Glutamatergic neuron (in vitro differentiated cells): ENCODE measurements around the gene ANGPTL8. TPM values are rescaled to one million over a fixed set of nuclear protein-coding genes. Genes with fewer than 3 reads are reported as not detected.
A peak's percentile ranks its signal among the peaks of the same experiment; 100 is the strongest.

Source experiments
- DNase-seq: peaks from one replicate; pipeline ENCODE4 v3.0.0; 2022
- H3K27ac Mint-ChIP-seq: one replicate; pipeline ENCODE4 v1.8.0; 2020; ENCODE audit warnings: mild to moderate bottlenecking, mixed read lengths, inconsistent platforms; ENCODE audit not compliant: unreplicated experiment
- H3K27me3 Mint-ChIP-seq: one replicate; pipeline ENCODE4 v1.8.0; 2020; ENCODE audit warnings: mild to moderate bottlenecking, moderate library complexity, mixed read lengths, inconsistent platforms; ENCODE audit not compliant: unreplicated experiment
- H3K36me3 Mint-ChIP-seq: one replicate; pipeline ENCODE4 v1.8.0; 2020; ENCODE audit warnings: mild to moderate bottlenecking, mixed read lengths, inconsistent platforms; ENCODE audit not compliant: unreplicated experiment
- H3K4me1 Mint-ChIP-seq: one replicate; pipeline ENCODE4 v1.8.0; 2020; ENCODE audit warnings: mild to moderate bottlenecking, low read depth, mixed read lengths, inconsistent platforms; ENCODE audit not compliant: unreplicated experiment
- H3K4me3 Mint-ChIP-seq: one replicate; pipeline ENCODE4 v1.8.0; 2020; ENCODE audit warnings: mild to moderate bottlenecking, mixed read lengths, inconsistent platforms; ENCODE audit not compliant: unreplicated experiment
- H3K9me3 Mint-ChIP-seq: one replicate; pipeline ENCODE4 v1.8.0; 2020; ENCODE audit warnings: mild to moderate bottlenecking, moderate library complexity, mixed read lengths, inconsistent platforms; ENCODE audit not compliant: unreplicated experiment
- CTCF ChIP-seq: fragments of 200-600 bp; sonication (generic); IDR thresholded peaks from one replicate; pipeline ENCODE4 v1.5.0; 2021; ENCODE audit not compliant: partially characterized antibody, unreplicated experiment
- total RNA-seq: library from RNA; stranded (reverse); fragmentation: NEBNext Ultra II Directional; extraction: Animal tissue kit (Norgen Biotek cat#: 25700); gene quantifications from one replicate; pipeline ENCODE4 v1.2.1, GENCODE V29; 2021; ENCODE audit not compliant: unreplicated experiment

Gene ANGPTL8
- total RNA-seq, 1 donor from 2014 or later: not detected

- peak overlapping the region; percentile 71 for H3K4me3 Mint-ChIP-seq
- peak; percentile 54 for DNase-seq
- TF ChIP-seq CTCF: no peak
- H3K4me1 Mint-ChIP-seq: no peaks in the 10 kb centered on the region
- H3K9me3 Mint-ChIP-seq: peaks cover 3% of the 10 kb centered on the region
- peak overlapping the region; percentile 8 for H3K27ac Mint-ChIP-seq
- no peaks in the 10 kb centered on the region for H3K27me3 Mint-ChIP-seq
- H3K36me3 Mint-ChIP-seq: peaks cover 3% of the 10 kb centered on the region
Observed at GRCh38 chr19:11196406-11197287, 42.8 kb upstream of the ANGPTL8 start.

DNA sequence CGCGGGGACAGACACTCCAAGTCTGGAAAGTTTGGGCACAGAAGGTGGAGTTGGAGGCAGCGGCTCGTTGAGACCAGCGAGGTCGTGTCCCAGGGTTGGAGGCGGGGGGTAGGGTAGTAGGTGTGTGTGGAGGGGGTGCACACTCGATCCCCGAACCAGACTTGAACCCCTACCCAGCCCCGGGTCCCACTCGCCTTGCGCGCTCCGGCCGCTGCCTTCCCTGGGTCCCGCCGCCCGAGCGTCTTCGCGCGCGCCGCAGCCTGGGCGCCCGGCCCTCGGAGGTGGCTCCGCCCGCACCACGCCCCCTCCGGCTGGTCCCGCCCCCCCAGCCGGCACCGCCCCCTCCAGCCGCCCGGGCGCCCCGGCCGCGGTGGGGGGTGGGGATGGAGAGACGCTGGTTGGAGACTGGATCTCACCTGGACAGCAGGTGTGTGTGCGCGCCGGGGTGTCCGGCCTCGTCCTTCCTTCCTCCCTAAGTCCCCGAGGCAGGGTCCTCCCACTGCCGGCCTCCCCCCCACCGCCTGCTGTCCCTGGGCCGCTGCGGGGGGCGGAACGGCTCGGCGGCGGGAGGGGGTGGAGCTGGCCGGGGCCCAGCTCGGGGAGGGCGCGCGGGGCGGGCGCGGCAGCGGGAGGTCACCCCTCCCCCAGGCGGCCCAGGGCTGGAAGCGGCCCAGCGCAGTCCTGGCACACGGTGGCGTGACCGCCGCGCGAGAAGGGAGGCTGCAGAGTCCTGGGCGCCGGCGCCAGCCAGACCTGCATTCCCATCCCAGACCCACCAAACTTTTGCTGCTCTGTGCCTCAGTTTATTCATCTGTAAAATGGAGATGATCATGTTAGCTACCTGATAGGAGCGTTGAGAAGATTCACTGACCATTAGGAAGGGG, 41.9 kb upstream of the ANGPTL8 start, which contains the start of gene KANK2:
Gene KANK2, minus strand, starts transcription at position 255 of the 884 bp plus-strand sequence. CDS start 3,034 bp downstream, outside the sequence.
- no peak for TF ChIP-seq CTCF
- H3K4me3 Mint-ChIP-seq: peak within 1 kb of the TSS; percentile 85
- peaks cover 3% of the 10 kb centered on the region for H3K9me3 Mint-ChIP-seq
- H3K4me1 Mint-ChIP-seq: no peaks in the 10 kb centered on the region
- H3K36me3 Mint-ChIP-seq: peaks cover 3% of the 10 kb centered on the region
- peak within 1 kb of the TSS; percentile 8 for H3K27ac Mint-ChIP-seq
- no peaks in the 10 kb centered on the region for H3K27me3 Mint-ChIP-seq
- peak; percentile 81 for DNase-seq

- no peak for TF ChIP-seq CTCF
- Mint-ChIP-seq H3K27ac (no peak overlapping the region), H3K4me1 (no peaks in the 10 kb centered on the region), H3K36me3 (peaks cover 3% of the 10 kb centered on the region), H3K27me3 (no peaks in the 10 kb centered on the region), H3K9me3 (peaks cover 3% of the 10 kb centered on the region), H3K4me3 (peak overlapping the region; percentile 85)
- DNase-seq: no peak
Observed at GRCh38 chr19:11198175-11198534, 41.3 kb upstream of the ANGPTL8 start.

DNA sequence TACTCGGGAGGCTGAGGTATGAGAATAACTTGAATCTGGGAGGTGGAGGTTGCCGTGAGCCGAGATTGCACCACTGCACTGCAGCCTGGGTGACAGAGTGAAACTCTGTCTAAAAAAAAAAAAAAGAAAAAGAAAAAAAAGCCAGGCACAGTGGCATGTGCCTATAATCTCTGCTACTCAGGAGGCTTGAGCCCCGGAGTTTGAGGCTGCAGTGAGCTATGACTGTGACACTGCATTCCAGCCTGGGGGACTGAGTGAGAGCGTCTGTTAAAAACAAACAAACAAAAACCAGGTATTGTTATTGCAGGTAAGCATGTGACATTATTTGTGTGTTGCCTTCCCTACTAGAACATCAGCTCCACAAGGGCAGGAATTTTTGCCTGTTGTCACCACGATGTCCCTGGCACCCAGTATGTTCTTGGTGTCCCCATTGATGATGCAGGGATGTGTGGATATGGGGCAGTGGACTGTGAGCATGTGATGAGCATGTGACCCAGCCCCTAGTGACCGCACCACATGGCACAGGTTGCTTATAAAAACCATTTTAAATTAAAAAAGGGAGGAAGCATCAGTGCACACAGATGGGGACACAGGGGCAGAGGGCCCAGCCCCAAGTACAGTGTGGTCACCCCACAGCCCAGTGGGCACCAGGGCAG, 40.5 kb upstream of the ANGPTL8 start:
- H3K27ac Mint-ChIP-seq: no peak overlapping the region
- no peak for DNase-seq
- no peak for TF ChIP-seq CTCF
- H3K4me3 Mint-ChIP-seq: no peak overlapping the region
- peaks cover 3% of the 10 kb centered on the region for H3K36me3 Mint-ChIP-seq
- H3K27me3 Mint-ChIP-seq: no peaks in the 10 kb centered on the region
- H3K9me3 Mint-ChIP-seq: peaks cover 3% of the 10 kb centered on the region
- no peaks in the 10 kb centered on the region for H3K4me1 Mint-ChIP-seq
